K562 (cell line): ENCODE results near the gene HEMK1. TPM values are rescaled to one million over a fixed set of nuclear protein-coding genes. Genes with fewer than 3 reads are reported as not detected.

ENCODE experiments used
- CEBPG ChIP-seq, 3 experiments: fragments of 200-800 bp in 1 of 3; sonication (Bioruptor generic) in 1 of 3; sonication (generic) in 1 of 3; formaldehyde crosslinking in 1 of 3; IDR thresholded peaks in 2 of 3; conservative IDR thresholded peaks in 1 of 3; 2 replicates each; pipeline versions ENCODE4 v1.6.1 to v1.8.0; 2016 to 2022; ENCODE audit warnings: missing compliant biosample characterization in 2 of 3, missing genetic modification characterization in 2 of 3, mild to moderate bottlenecking in 1 of 3, missing genetic modification reagents in 1 of 3
- CTBP1 ChIP-seq: fragments of 450-650 bp; IDR thresholded peaks from 2 replicates; pipeline ENCODE4 v1.6.1; 2016; ENCODE audit warnings: borderline replicate concordance
- CXXC5 ChIP-seq: fragments of 250-450 bp; sonication (Bioruptor Pico); IDR thresholded peaks from 2 replicates; pipeline ENCODE4 v1.8.0; 2022; ENCODE audit warnings: inconsistent platforms, mild to moderate bottlenecking, moderate library complexity
- DMBX1 ChIP-seq: fragments of 250-450 bp; sonication (Bioruptor Pico); IDR thresholded peaks from 2 replicates; pipeline ENCODE4 v1.8.0; 2022; ENCODE audit warnings: inconsistent platforms, mild to moderate bottlenecking, moderate library complexity, borderline replicate concordance
- DPF2 ChIP-seq: fragments of 450-650 bp; IDR thresholded peaks from 2 replicates; pipeline ENCODE4 v1.6.1; 2016
- FOXM1 ChIP-seq, 2 experiments: fragments of 450-650 bp in 1 of 2; sonication (generic) in 1 of 2; formaldehyde crosslinking in 1 of 2; IDR thresholded peaks; 2 replicates each; pipeline versions ENCODE4 v1.6.1 to v1.9.0; 2017 to 2022; ENCODE audit warnings: low read depth in 2 of 2, mild to moderate bottlenecking in 2 of 2, missing genetic modification reagents in 1 of 2, moderate library complexity in 1 of 2
- HNRNPUL1 ChIP-seq: fragments of 200-400 bp; formaldehyde crosslinking; IDR thresholded peaks from 2 replicates; pipeline ENCODE4 v1.6.1; 2017; ENCODE audit warnings: low read length
- JUN ChIP-seq, 2 experiments: sonication (generic) in 1 of 2; formaldehyde crosslinking in 1 of 2; IDR thresholded peaks; 2 replicates each; pipeline versions ENCODE4 v1.6.1 to v1.8.0; 2012 to 2022; ENCODE audit warnings: borderline replicate concordance in 2 of 2, mild to moderate bottlenecking in 2 of 2, improper control_type of control experiment in 1 of 2, low read depth in 1 of 2, low read length in 1 of 2, missing genetic modification reagents in 1 of 2
- KLF1 ChIP-seq: fragments of 450-650 bp; IDR thresholded peaks from 2 replicates; pipeline ENCODE4 v1.6.1; 2016; ENCODE audit warnings: missing genetic modification characterization, missing compliant biosample characterization
- MAZ ChIP-seq, 2 experiments: fragments of 450-650 bp in 1 of 2; sonication (generic) in 1 of 2; formaldehyde crosslinking; IDR thresholded peaks in 1 of 2; conservative IDR thresholded peaks in 1 of 2; 2 replicates each; pipeline versions ENCODE4 v1.4.0 to v1.5.0; 2020; ENCODE audit warnings: mild to moderate bottlenecking in 1 of 2, missing genetic modification reagents in 1 of 2
- NCOA1 ChIP-seq: fragments of 450-650 bp; IDR thresholded peaks from 2 replicates; pipeline ENCODE4 v1.6.1; 2016; ENCODE audit warnings: low read depth
- PTRF ChIP-seq: fragments of 450-650 bp; IDR thresholded peaks from 2 replicates; pipeline ENCODE4 v1.6.1; 2016; ENCODE audit warnings: mild to moderate bottlenecking, missing genetic modification characterization, missing compliant biosample characterization
- RUNX1 ChIP-seq: sonication (generic); IDR thresholded peaks from 2 replicates; pipeline ENCODE4 v1.6.1; 2016; ENCODE audit warnings: antibody characterized with exemption, low read depth
- SPI1 ChIP-seq: IDR thresholded peaks from 2 replicates; pipeline ENCODE4 v1.6.1; 2011; ENCODE audit warnings: low read depth, low read length, control low read depth, borderline replicate concordance
- TBP ChIP-seq: optimal IDR thresholded peaks from 2 replicates; pipeline ENCODE3; 2011; ENCODE audit warnings: low read depth, low read length, improper control_type of control experiment
- TRIM24 ChIP-seq, 2 experiments: fragments of 450-650 bp; IDR thresholded peaks; 2 replicates each; pipeline ENCODE4 v1.6.1; 2016
- YY1 ChIP-seq, 3 experiments: IDR thresholded peaks; 2 replicates each; pipeline ENCODE4 v1.6.1; 2011; ENCODE audit warnings: low read length in 2 of 3, mild to moderate bottlenecking in 2 of 3, moderate library complexity in 2 of 3, borderline replicate concordance in 1 of 3, control low read depth in 1 of 3, low read depth in 1 of 3; ENCODE audit not compliant: insufficient read depth in 3 of 3, insufficient replicate concordance in 2 of 3, control insufficient read depth in 1 of 3, insufficient read length in 1 of 3; ENCODE audit errors: extremely low read depth in 1 of 3
- ZKSCAN3 ChIP-seq: fragments of 250-450 bp; sonication (Bioruptor Pico); IDR thresholded peaks from 2 replicates; pipeline ENCODE4 v1.4.0; 2020
- ZNF395 ChIP-seq: fragments of 200-800 bp; sonication (Bioruptor generic); IDR thresholded peaks from 2 replicates; pipeline ENCODE4 v1.6.1; 2017; ENCODE audit warnings: missing genetic modification characterization, missing compliant biosample characterization
- polyA plus RNA-seq, 8 experiments: library from polyadenylated mRNA; depleted of rRNA in 4 of 8; stranded (reverse) in 5 of 8; unstranded in 3 of 8; fragments of >200 nt; fragmentation: Nextera tagmentation in 2 of 8; fragmentation: Illumina TruSeq in 1 of 8; extraction: Ambion mirVana in 2 of 8; extraction: Trizol in 1 of 8; gene quantifications; 2 replicates each; pipeline versions ENCODE4 v1.2.1 to v1.2.3, GENCODE V29; 2011 to 2014; ENCODE audit warnings: inconsistent platforms in 1 of 8, missing spikeins in 1 of 8
- total RNA-seq, 7 experiments: library from RNA; depleted of rRNA in 6 of 7; stranded (reverse); fragments of >200 nt in 6 of 7; fragmentation: Illumina TruSeq in 2 of 7; extraction: Trizol in 2 of 7; gene quantifications; 2 replicates each; pipeline versions ENCODE4 v1.2.1 to v1.2.3, GENCODE V29; 2011 to 2021; ENCODE audit warnings: low replicate concordance in 1 of 7
- TF ChIP-seq, protein P1 (sequence below), 2 experiments: fragments of 450-650 bp; IDR thresholded peaks; 2 replicates each; pipeline ENCODE4 v1.6.1; 2018; ENCODE audit warnings: mild to moderate bottlenecking in 2 of 2, low read depth in 1 of 2; ENCODE audit not compliant: partially characterized antibody in 2 of 2

Gene HEMK1
- total and polyA plus RNA-seq, 9 of the 15 experiments (the other 6 are each of a cell fraction or from before 2014, with no cell fraction given) = 2.0 to 16.8 (median 11.4) TPM

GRCh38 chr3:50600841-50601591, 31.7 kb downstream of the HEMK1 start (continued):
- TF ChIP-seq SPI1 (0 out of 2 replicates have a peak, but pooled peaks have one; percentile 19), NCOA1 (peak; percentile 85), TBP (peak; percentile 58), FOXM1 (IDR thresholded peaks at IDR 0.05; ENCODE audit: low read depth) (peak; percentile 40; the same call in 1 of the 2 replicates), FOXM1 (CRISPR knock-in tag; IDR thresholded peaks at IDR 0.05; ENCODE audit: low read depth) (no peak), TRIM24 (IDR thresholded peaks at IDR 0.05) (peak; percentile 43 to 48; a peak in 3 of 4 replicates), KLF1 (tag) (no peak), CXXC5 (CRISPR knock-in tag) (peak; percentile 90), HNRNPUL1 (no peak), DPF2 (no peak; the same call in 1 of the 2 replicates), MAZ (CRISPR knock-in tag; conservative IDR thresholded peaks at IDR 0.05 in 1 of 2, IDR thresholded peaks at IDR 0.05 in 1 of 2) (peak; percentile 60 to 88), CEBPG (CRISPR knock-in tag; IDR thresholded peaks at IDR 0.05) (peak; percentile 75), CEBPG (tag; conservative IDR thresholded peaks at IDR 0.05 in 1 of 2, IDR thresholded peaks at IDR 0.05 in 1 of 2) (peak; percentile 71 to 79), ZNF395 (CRISPR knock-in tag) (peak; percentile 88), DMBX1 (CRISPR knock-in tag) (no peak; the same call in none of the 2 replicates), RUNX1 (peak; percentile 47; the same call in 1 of the 2 replicates), ZKSCAN3 (CRISPR knock-in tag) (no peak), JUN (IDR thresholded peaks at IDR 0.05; ENCODE audit: borderline replicate concordance, low read depth, low read length) (no peak), JUN (CRISPR knock-in tag; IDR thresholded peaks at IDR 0.05; ENCODE audit: borderline replicate concordance) (peak; percentile 5; the same call in 1 of the 2 replicates), CTBP1 (peak; percentile 81; the same call in 1 of the 2 replicates), YY1 (IDR thresholded peaks at IDR 0.05; ENCODE audit: borderline replicate concordance in 1 of 3, control insufficient read depth in 1 of 3, extremely low read depth in 1 of 3, insufficient read depth in 3 of 3, insufficient read length in 1 of 3, insufficient replicate concordance in 2 of 3, low read depth in 1 of 3, low read length in 2 of 3) (peak in 1 of 3 experiments; percentile 36), PTRF (tag) (peak; percentile 40; the same call in 1 of the 2 replicates)
- TF ChIP-seq, protein P1, sequence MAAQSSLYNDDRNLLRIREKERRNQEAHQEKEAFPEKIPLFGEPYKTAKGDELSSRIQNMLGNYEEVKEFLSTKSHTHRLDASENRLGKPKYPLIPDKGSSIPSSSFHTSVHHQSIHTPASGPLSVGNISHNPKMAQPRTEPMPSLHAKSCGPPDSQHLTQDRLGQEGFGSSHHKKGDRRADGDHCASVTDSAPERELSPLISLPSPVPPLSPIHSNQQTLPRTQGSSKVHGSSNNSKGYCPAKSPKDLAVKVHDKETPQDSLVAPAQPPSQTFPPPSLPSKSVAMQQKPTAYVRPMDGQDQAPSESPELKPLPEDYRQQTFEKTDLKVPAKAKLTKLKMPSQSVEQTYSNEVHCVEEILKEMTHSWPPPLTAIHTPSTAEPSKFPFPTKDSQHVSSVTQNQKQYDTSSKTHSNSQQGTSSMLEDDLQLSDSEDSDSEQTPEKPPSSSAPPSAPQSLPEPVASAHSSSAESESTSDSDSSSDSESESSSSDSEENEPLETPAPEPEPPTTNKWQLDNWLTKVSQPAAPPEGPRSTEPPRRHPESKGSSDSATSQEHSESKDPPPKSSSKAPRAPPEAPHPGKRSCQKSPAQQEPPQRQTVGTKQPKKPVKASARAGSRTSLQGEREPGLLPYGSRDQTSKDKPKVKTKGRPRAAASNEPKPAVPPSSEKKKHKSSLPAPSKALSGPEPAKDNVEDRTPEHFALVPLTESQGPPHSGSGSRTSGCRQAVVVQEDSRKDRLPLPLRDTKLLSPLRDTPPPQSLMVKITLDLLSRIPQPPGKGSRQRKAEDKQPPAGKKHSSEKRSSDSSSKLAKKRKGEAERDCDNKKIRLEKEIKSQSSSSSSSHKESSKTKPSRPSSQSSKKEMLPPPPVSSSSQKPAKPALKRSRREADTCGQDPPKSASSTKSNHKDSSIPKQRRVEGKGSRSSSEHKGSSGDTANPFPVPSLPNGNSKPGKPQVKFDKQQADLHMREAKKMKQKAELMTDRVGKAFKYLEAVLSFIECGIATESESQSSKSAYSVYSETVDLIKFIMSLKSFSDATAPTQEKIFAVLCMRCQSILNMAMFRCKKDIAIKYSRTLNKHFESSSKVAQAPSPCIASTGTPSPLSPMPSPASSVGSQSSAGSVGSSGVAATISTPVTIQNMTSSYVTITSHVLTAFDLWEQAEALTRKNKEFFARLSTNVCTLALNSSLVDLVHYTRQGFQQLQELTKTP (IDR thresholded peaks at IDR 0.05; ENCODE audit: low read depth in 1 of 2, partially characterized antibody in 2 of 2) = peak in 1 of 2 experiments; percentile 60
